Fibroblast of lung (primary cell): Measurements from ENCODE around the gene WASL.

Experiments used
- CTCF ChIP-seq, 2 donors: IDR thresholded peaks in 1 of 2; conservative IDR thresholded peaks in 1 of 2; 1 replicate in 1 of 2; 2 replicates in 1 of 2; pipeline ENCODE4 v1.5.1; 2011 to 2012; ENCODE audit warnings: low read length in 2 of 2, control low read depth in 1 of 2, inconsistent platforms in 1 of 2, low read depth in 1 of 2, mild to moderate bottlenecking in 1 of 2
- EZH2 ChIP-seq: IDR thresholded peaks from 2 replicates; pipeline ENCODE4 v1.5.1; 2012; ENCODE audit warnings: low read length, control low read depth, mild to moderate bottlenecking; ENCODE audit errors: missing control alignments

GRCh38 chr7:123792547-123792946 is 43.7 kb upstream of the WASL start:
- no peak for TF ChIP-seq EZH2
- TF ChIP-seq CTCF (conservative IDR thresholded peaks at IDR 0.05 in 1 of 2, IDR thresholded peaks at IDR 0.05 in 1 of 2; ENCODE audit: low read depth in 1 of 2, low read length in 2 of 2): no peak
